Endometrial microvascular endothelial cells (primary cell): ENCODE data around the gene DCAF5. TPM values are rescaled to one million over a fixed set of nuclear protein-coding genes. Genes with fewer than 3 reads are reported as not detected.
"Not testable (repeated sequence)": the region's sequence is repeated elsewhere in the genome, so short reads cannot be mapped to it uniquely, and the experiment has no call there.

ENCODE experiments used
- in situ Hi-C: cut with HindIII; loops from 2 replicates; pipeline ENCODE4 v1.10.0; 2017; ENCODE audit warnings: low sequenced_read_pairs, low pct_unique_long_range_greater_than_20kb; ENCODE audit errors: inconsistent ontology term
- total RNA-seq: library from RNA; depleted of rRNA; stranded (reverse); fragments of >200 nt; gene quantifications from one replicate; pipeline ENCODE4 v1.2.3, GENCODE V29; 2015; ENCODE audit errors: inconsistent ontology term

The DCAF5 gene
- total RNA-seq, 1 donor from 2014 or later: 16.6 TPM

DNA sequence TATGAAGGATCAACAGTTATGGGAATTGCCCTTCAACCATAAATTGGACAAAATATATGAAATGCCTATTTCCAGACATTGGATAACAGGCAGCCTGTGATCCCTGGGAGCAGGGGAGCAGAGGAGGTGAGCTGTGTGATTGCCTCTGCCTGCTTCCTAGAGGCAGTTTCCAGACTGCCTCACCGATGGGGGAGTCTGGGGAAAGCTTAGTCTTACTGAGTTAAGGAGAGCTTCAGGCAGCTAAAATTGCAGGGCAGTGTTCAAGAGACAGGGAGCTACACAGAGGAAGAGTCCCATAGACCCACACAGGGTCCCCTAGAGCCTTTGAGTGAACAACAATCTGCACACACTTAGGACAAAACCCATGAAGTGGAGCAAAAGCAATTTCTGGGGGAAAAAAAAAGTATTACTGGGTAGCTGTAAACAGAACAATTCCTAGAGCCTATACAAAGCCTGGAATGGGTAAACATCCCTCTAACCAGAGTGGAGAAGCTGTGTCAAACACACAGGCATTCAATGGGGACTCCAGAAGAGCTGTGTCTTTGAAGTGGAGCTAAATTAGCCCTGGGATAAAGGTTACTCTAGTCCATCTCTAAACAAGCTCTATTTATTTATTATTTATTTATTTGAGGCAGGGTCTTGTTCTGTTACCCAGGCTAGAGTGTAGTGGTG lies 125.5 kb downstream of the DCAF5 start:
- in situ Hi-C loops: no loop called here

DNA sequence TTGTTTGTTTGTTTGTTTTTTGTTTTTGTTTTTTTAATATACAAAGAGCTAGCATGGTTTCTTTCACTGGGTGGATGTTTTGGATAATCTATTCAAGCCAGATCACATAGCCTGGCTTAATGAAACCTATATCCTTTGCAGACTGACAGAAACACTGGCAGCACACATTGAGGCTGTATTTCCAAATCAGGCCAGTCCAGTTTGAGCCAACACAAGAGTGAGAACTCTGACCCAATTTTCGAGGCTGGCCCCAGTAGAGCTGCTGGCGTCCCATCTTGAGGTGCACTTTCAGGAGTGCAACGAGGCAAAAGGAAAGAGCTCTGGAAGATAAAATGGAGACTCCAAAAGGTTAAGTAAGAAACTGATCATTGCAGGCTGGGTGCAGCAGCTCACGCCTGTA lies 129.9 kb downstream of the DCAF5 start:
- in situ Hi-C loops: no loop called here

- in situ Hi-C loops: not testable (repeated sequence)
These were observed 130.8 kb downstream of the DCAF5 start for GRCh38 chr14:69022093-69022492.

- in situ Hi-C loops: no loop called here
These were observed 135.2 kb downstream of the DCAF5 start for GRCh38 chr14:69017706-69018105.

DNA sequence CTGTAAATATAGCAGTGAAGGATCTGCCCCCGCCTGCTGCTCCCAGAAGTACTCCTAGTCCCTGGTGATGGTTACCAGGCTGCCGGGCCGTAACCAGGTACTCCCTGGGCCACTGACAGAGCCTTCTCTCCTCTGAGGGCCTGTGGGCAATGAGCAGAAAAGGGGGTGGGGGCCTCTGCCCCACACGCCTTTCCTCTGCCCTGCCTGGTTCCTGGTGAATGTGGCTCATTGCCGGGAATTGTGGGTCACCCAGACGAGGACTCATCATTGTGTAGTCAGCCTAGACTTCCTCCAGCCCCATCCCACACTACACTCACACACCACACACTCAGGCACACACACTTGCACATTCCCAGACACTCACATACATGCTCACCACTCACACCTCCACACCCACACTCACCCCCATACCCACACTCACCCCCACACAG lies 138.1 kb downstream of the DCAF5 start:
- in situ Hi-C loops: no loop called here

DNA sequence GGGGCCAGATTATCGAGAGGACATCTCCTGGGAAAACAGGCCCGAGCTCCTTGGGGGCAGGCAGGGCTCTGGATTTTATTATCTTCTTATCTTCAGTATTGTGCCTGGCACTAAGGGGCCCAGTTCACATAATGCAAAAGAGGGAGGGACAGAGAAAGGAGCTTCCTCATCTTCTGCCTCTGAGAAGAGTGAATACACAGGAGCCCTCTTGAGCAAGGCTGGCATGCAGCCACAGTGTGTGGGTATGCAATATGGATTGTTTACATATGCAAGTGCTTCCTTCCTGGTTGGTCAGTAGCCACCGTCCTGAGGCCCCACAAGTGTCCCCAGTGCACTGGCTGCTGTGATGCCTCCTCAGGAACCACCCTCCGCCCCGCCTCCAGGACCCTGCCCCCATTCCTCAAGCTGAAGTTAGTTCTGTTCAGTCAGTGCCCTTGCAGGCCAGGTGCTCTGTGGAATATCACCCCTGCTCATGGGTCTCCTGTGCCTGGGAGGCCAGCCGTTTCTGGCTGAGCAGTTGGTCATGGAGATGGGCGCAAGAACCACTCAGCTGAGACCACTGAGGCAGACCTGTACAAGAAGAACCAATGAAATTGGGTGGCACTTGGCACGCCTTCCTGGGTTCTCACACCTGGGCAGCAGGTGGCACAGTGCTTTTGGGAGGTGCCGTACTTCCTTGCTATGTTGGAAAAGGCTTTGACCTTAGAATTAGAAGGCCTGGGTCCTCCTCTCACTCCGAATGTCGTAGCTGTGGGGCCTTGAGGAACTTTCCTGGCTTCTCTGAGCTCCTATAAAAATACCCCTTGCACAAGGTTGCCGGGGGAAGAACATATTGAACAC lies 138.8 kb downstream of the DCAF5 start:
- in situ Hi-C loops: no loop called here

DNA sequence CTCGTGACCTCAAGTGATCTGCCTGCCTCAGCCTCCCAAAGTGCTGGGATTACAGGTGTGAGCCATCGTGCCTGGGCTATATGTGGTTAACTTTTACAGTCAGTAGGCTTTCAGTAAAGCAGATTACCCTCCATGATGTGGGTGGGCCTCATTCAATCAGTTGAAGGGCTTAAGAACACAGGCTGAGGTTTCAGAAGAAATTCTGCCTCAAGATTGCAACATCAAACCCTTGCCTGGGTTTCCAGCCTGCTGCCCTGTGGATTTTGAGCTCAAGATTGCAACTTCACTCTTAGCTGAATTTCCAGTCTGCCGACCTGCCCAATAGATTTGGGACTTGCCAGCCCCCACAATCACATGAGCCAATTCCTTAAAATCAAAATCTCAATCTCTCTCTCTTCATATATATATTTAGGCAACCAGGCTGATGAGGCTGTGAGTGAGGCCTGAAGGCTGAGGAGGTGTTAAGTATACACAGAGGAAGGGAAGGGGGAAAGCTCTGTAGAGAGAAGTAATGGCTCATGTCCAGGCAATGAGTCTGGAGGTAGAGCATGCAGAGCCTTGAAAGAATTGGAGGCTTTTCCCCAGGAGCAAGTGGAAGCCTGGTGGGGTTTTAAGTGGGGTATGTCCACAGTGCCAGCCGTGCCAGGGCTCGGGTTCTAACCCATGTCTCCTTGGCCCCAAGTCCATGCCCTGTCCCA lies 140.5 kb downstream of the DCAF5 start:
- in situ Hi-C loops: no loop called here

GRCh38 chr14:69010648-69011047 lies 142.3 kb downstream of the DCAF5 start:
- in situ Hi-C loops: no loop called here

DNA sequence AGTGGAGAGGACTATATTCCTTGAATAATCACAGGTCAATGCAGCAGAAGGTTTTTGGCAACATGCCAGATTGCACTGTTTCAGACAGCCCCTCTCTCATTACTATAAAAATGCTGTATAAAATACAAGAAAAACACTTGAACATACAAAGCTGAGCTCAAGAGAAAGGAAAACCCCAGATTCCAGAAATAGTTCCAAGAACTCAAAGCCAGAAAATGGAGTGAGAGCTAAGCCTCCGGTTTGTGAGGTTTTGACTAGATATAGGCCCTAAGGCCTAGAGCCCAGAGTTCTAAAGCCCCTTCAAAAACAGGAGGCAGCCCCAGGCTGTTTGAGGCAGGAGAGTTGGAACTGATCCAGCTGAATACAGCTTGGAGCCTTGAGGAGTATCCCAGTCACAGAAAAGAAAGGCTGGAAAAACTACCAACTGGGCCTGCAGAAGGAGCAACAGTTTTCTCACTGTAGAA lies 144.5 kb downstream of the DCAF5 start:
- in situ Hi-C loops: no loop called here

GRCh38 chr14:69006346-69006745 lies 146.6 kb downstream of the DCAF5 start:
- in situ Hi-C loops: no loop called here

- in situ Hi-C loops: no loop called here
These were observed 147.3 kb downstream of the DCAF5 start for GRCh38 chr14:69005432-69006148.

DNA sequence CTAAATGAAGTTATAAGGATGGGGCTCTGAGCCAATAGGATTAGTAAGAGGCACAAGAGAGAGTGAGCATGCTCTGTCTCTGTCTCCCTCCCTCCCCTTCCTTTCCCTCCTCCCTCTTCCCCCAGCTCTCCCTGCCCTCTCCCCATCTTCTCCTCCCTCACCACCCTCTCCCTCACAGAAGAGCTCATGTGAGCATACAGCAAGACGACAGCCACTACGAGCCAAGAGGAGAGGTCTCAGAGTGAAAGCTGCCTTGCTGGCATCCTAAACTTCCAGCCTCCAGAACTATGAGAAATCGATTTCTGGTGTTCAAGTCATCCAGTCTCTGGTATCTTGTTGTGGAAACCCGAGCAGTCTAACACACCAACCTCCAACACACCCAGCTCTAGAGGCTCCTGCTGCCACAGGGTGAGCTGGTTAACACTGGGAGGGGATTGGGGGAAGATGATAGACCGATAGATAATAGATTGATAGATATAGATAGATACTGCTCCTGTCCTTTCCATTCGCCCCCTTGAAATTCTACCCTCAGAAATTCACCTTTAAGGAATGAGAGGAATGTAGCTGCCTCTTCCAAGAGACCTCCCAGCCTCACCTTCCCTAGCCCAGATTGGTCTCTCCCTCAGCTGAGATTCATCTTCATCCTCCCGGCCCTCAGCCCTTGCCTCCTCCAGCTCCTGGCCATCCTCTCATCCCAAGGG lies 148.0 kb downstream of the DCAF5 start:
- in situ Hi-C loops: no loop called here

DNA sequence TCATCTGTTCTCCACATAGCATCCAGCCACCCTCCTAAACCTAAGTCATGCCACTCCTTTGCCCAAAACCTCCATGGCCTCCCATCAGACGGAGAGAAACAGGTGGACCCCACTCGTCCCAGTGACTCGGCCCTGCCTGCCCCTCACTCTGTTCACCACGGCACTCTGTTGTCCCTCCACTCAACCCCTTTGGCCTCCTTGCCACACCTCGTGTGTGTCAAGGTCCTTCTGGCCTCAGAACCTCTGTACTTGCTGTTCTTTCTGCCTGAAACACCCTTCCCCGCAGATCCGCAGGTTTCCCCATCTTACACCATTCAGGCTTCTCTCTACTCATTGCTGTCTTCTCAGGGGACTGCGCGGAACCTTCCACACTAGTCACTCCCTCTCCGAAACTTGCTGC lies 149.3 kb downstream of the DCAF5 start:
- in situ Hi-C loops: no loop called here

DNA sequence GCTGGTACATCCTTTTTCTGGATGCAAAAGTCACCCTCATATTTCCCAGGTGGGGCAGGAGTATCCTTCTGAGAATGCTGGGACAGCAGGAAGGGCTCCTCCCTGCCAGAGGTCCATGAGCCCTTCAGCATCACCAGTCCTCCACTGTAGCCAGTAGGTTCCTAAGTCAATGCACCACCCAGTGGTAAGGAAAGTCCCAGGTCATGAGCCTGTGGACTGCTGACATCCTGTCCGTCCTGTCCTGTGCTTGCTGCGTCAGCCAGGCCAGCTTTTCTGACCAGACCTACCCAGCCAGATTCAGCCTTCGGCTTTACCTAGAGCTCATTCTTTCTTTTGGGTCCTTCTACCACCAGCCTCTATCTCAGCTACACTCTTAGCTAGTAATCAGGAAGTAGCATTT lies 150.8 kb downstream of the DCAF5 start:
- in situ Hi-C loops: no loop called here

DNA sequence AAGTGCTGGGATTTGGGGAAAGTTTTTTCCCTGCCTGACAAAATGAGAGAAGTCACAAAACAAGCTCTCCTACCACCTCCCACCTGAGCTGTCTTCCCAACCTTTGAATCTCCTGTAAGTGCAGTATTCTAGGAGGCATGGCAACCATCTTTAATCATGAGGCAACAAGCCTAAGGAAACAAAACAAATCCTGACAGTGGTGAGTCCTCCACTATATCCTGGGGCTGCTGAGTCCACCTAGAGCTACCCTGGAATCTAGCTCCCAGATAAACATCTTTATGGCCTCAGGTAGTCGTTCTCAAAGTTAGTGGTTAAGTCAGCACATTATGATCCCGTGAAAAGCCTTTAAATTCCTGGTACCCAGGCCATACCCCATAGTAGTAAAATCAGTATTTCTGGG lies 151.5 kb downstream of the DCAF5 start:
- in situ Hi-C loops: no loop called here
